ENCODE measurements around the gene CCR7.

The CCR7 gene

GRCh38 chr17:40551879-40552768 lies 13.1 kb downstream of the CCR7 start:
- H3K4me3 ChIP-seq (ENCODE audit: low read depth, low read length), result no peak overlapping the region
- DNase-seq (ENCODE audit: low read depth), result no peak
- no peak for TF ChIP-seq CTCF (IDR thresholded peaks at IDR 0.05; ENCODE audit: control insufficient read depth, extremely low read depth, insufficient read depth)

GRCh38 chr17:40551091-40551878 lies 14.0 kb downstream of the CCR7 start:
- DNase-seq (ENCODE audit: low read depth), result no peak
- H3K4me3 ChIP-seq (ENCODE audit: low read depth, low read length), result no peak overlapping the region
- no peak for TF ChIP-seq CTCF (IDR thresholded peaks at IDR 0.05; ENCODE audit: control insufficient read depth, extremely low read depth, insufficient read depth)

- TF ChIP-seq CTCF (IDR thresholded peaks at IDR 0.05; ENCODE audit: control insufficient read depth, extremely low read depth, insufficient read depth), result no peak
- no peak for DNase-seq (ENCODE audit: low read depth)
- H3K4me3 ChIP-seq (ENCODE audit: low read depth, low read length), result no peak overlapping the region
These were observed 14.7 kb downstream of the CCR7 start for GRCh38 chr17:40550608-40551007.

- TF ChIP-seq CTCF (IDR thresholded peaks at IDR 0.05; ENCODE audit: control insufficient read depth, extremely low read depth, insufficient read depth), result no peak
These were observed 16.1 kb downstream of the CCR7 start for GRCh38 chr17:40548982-40549685.

GRCh38 chr17:40548491-40548981 lies 16.7 kb downstream of the CCR7 start:
- no peak overlapping the region for H3K4me3 ChIP-seq (ENCODE audit: low read depth, low read length)

More at GRCh38 chr17:40548982-40549685, 16.1 kb downstream of the CCR7 start:
- no peak overlapping the region for H3K4me3 ChIP-seq (ENCODE audit: low read depth, low read length)
- DNase-seq (ENCODE audit: low read depth), result peak; percentile 79

More at GRCh38 chr17:40548491-40548981, 16.7 kb downstream of the CCR7 start:
- no peak for DNase-seq (ENCODE audit: low read depth)
- no peak for TF ChIP-seq CTCF (IDR thresholded peaks at IDR 0.05; ENCODE audit: control insufficient read depth, extremely low read depth, insufficient read depth)

Measured in LNCaP clone FGC (cell line).